CD4-positive, alpha-beta T cell (primary cell): ENCODE data around the gene ETV5. TPM values are rescaled to one million over a fixed set of nuclear protein-coding genes. Genes with fewer than 3 reads are reported as not detected.

Experiments used
- ATAC-seq: fragments of 200-7000 bp; cut with Tn5 transposase; one replicate; pipeline ENCODE4 v1.10.0; 2022; ENCODE audit warnings: mild to moderate bottlenecking; ENCODE audit not compliant: poor library complexity
- CTCF ChIA-PET: fragments of 350-600 bp; sonication (Branson Sonifier 250); formaldehyde crosslinking; loops from one replicate; lab custom pipeline; 2021; ENCODE audit warnings: antibody characterized with exemption, inconsistent platforms; lab: Charles Lee
- POLR2A ChIA-PET: fragments of 350-600 bp; sonication (Branson Sonifier 250); formaldehyde crosslinking; loops from one replicate; lab custom pipeline; 2021; ENCODE audit warnings: antibody characterized with exemption, inconsistent platforms; lab: Charles Lee
- DNase-seq, 14 experiments: peaks; one replicate each; pipeline ENCODE4 v3.0.0-alpha.2; 2013 to 2020; ENCODE audit warnings: mixed read lengths in 2 of 14
- H3K27ac ChIP-seq, 2 donors: one replicate each; pipeline versions ENCODE4 v1.5.1 to v1.7.0; 2013; ENCODE audit warnings: low read length in 2 of 2, low read depth in 1 of 2, mild to moderate bottlenecking in 1 of 2
- H3K27me3 ChIP-seq, 2 experiments: 1 replicate in 1 of 2; 2 replicates in 1 of 2; pipeline versions ENCODE4 v1.6.1 to v1.7.0; 2013; ENCODE audit warnings: low read length in 2 of 2, control low read depth in 1 of 2, mild to moderate bottlenecking in 1 of 2, moderate library complexity in 1 of 2; ENCODE audit not compliant: insufficient read depth in 2 of 2, control insufficient read depth in 1 of 2
- H3K36me3 ChIP-seq: one replicate; pipeline ENCODE4 v1.6.1; 2013; ENCODE audit warnings: low read length, control low read depth; ENCODE audit not compliant: insufficient read depth
- H3K4me1 ChIP-seq: one replicate; pipeline ENCODE4 v1.6.1; 2013; ENCODE audit warnings: low read length, control low read depth; ENCODE audit not compliant: insufficient read depth
- H3K4me3 ChIP-seq: one replicate; pipeline ENCODE4 v1.5.1; 2013; ENCODE audit warnings: mild to moderate bottlenecking, low read length, moderate library complexity
- H3K9me3 ChIP-seq, 2 experiments: 1 replicate in 1 of 2; 2 replicates in 1 of 2; pipeline versions ENCODE4 v1.6.1 to v1.7.0; 2013; ENCODE audit warnings: low read length in 2 of 2, mild to moderate bottlenecking in 2 of 2, control low read depth in 1 of 2, moderate library complexity in 1 of 2; ENCODE audit not compliant: control insufficient read depth in 1 of 2, insufficient read depth in 1 of 2
- H3K27ac Mint-ChIP-seq: one replicate; pipeline ENCODE4 v1.8.0; 2020; ENCODE audit warnings: mixed read lengths
- H3K27me3 Mint-ChIP-seq: one replicate; pipeline ENCODE4 v1.8.0; 2021; ENCODE audit warnings: mixed read lengths
- H3K36me3 Mint-ChIP-seq: one replicate; pipeline ENCODE4 v1.8.0; 2021; ENCODE audit warnings: low read depth, mixed read lengths
- H3K4me1 Mint-ChIP-seq: one replicate; pipeline ENCODE4 v1.8.0; 2021; ENCODE audit warnings: low read depth, mixed read lengths
- H3K4me3 Mint-ChIP-seq: one replicate; pipeline ENCODE4 v1.8.0; 2020; ENCODE audit warnings: mild to moderate bottlenecking, mixed read lengths
- H3K9me3 Mint-ChIP-seq: one replicate; pipeline ENCODE4 v1.8.0; 2020; ENCODE audit warnings: mixed read lengths
- CTCF ChIP-seq: fragments of 200-600 bp; IDR thresholded peaks from one replicate; pipeline ENCODE4 v1.8.0; 2022; ENCODE audit warnings: antibody characterized with exemption, mild to moderate bottlenecking
- intact Hi-C, 2 experiments: fragments of 100-400 bp; cut with DNase I in 1 of 2; cut with micrococcal nuclease in 1 of 2; formaldehyde crosslinking; loops; one replicate each; pipeline versions ENCODE4 v1.15.1 to v1.9.0; 2023 to 2025; cut with DNase I, micrococcal nuclease
- total RNA-seq, 174 experiments: library from RNA in 2 of 174; stranded (reverse) in 2 of 174; gene quantifications; one replicate each; pipeline ENCODE4 v1.2.3 and lab custom pipeline; 2021 to 2026

ETV5 gene
- total RNA-seq, 2 experiments from 2014 or later, result not detected

GRCh38 chr3:186102687-186103086, 6.2 kb downstream of the ETV5 start:
- no peak overlapping the region for H3K27ac Mint-ChIP-seq
- peaks cover 0 to 2% of the 10 kb centered on the region in 2 experiments for H3K9me3 ChIP-seq
- H3K36me3 Mint-ChIP-seq, result no peaks in the 10 kb centered on the region
- H3K36me3 ChIP-seq, result no peaks in the 10 kb centered on the region
- H3K4me3 ChIP-seq, result no peak overlapping the region
- DNase-seq, result no peak
- H3K27me3 Mint-ChIP-seq, result peaks cover 85% of the 10 kb centered on the region
- H3K4me3 Mint-ChIP-seq, result no peak overlapping the region
- H3K27ac ChIP-seq, result no peak overlapping the region
- peaks cover 40 to 78% of the 10 kb centered on the region in 2 experiments for H3K27me3 ChIP-seq
- H3K4me1 ChIP-seq, result peaks cover 14% of the 10 kb centered on the region
- ChIA-PET POLR2A (interaction anchor here (0.6 kb wide), 1 partner anchor 9 kb away, joined by 4 read pairs; no protein-coding TSS in a partner anchor), CTCF (interaction anchor here (0.7 kb wide), 1 partner anchor 160 kb away, joined by 6 read pairs; no protein-coding TSS in a partner anchor)
- H3K9me3 Mint-ChIP-seq, result no peaks in the 10 kb centered on the region
- intact Hi-C loops, result no loop called here
- TF ChIP-seq CTCF, result no peak
- ATAC-seq, result no peak
- peaks cover 9% of the 10 kb centered on the region for H3K4me1 Mint-ChIP-seq

GRCh38 chr3:186100398-186100797, 8.5 kb downstream of the ETV5 start:
- Mint-ChIP-seq H3K36me3 (no peaks in the 10 kb centered on the region), H3K9me3 (no peaks in the 10 kb centered on the region), H3K27me3 (peaks cover 85% of the 10 kb centered on the region), H3K27ac (no peak overlapping the region), H3K4me3 (no peak overlapping the region), H3K4me1 (no peaks in the 10 kb centered on the region)
- Histone ChIP-seq H3K4me1 (peaks cover 8% of the 10 kb centered on the region), H3K36me3 (no peaks in the 10 kb centered on the region), H3K27ac (no peak overlapping the region), H3K4me3 (no peak overlapping the region), H3K9me3 (no peaks in the 10 kb centered on the region), H3K27me3 (peaks cover 48 to 78% of the 10 kb centered on the region in 2 experiments)
- CTCF ChIA-PET, result no interaction called here
- no peak for DNase-seq
- intact Hi-C loops, result no loop called here
- no peak for ATAC-seq
- POLR2A ChIA-PET, result no interaction called here
- TF ChIP-seq CTCF, result no peak

GRCh38 chr3:186099178-186099577, 9.7 kb downstream of the ETV5 start:
- ChIA-PET POLR2A (no interaction called here), CTCF (no interaction called here)
- Mint-ChIP-seq H3K27me3 (peaks cover 90% of the 10 kb centered on the region), H3K9me3 (no peaks in the 10 kb centered on the region), H3K4me3 (no peak overlapping the region), H3K36me3 (no peaks in the 10 kb centered on the region), H3K4me1 (no peaks in the 10 kb centered on the region), H3K27ac (no peak overlapping the region)
- peaks cover 8% of the 10 kb centered on the region for H3K4me1 ChIP-seq
- no peak for TF ChIP-seq CTCF
- no peaks in the 10 kb centered on the region for H3K36me3 ChIP-seq
- no peaks in the 10 kb centered on the region for H3K9me3 ChIP-seq
- H3K27ac ChIP-seq, result no peak overlapping the region
- H3K27me3 ChIP-seq, result peaks cover 45 to 83% of the 10 kb centered on the region in 2 experiments
- H3K4me3 ChIP-seq, result no peak overlapping the region
- intact Hi-C loops, result no loop called here
- DNase-seq (no peak), ATAC-seq (no peak)
